ENCODE measurements around the gene NTSR1. TPM values are rescaled to one million over a fixed set of nuclear protein-coding genes. Genes with fewer than 3 reads are reported as not detected.

Gene NTSR1
- total RNA-seq, 1 donor from 2014 or later = 0.24 TPM

- Mint-ChIP-seq H3K27me3 (peaks cover 18% of the 10 kb centered on the region), H3K27ac (no peak overlapping the region), H3K9me3 (no peaks in the 10 kb centered on the region), H3K4me1 (ENCODE audit: unreplicated experiment) (no peaks in the 10 kb centered on the region), H3K36me3 (no peaks in the 10 kb centered on the region), H3K4me3 (no peak overlapping the region)
- DNase-seq (ENCODE audit: extremely low spot score, unreplicated experiment) = no peak
- TF ChIP-seq CTCF (conservative IDR thresholded peaks at IDR 0.05) = no peak
Measured at GRCh38 chr20:62749851-62750445, 41.3 kb downstream of the NTSR1 start.

- no peak for TF ChIP-seq CTCF (conservative IDR thresholded peaks at IDR 0.05)
- no peak overlapping the region for H3K27ac Mint-ChIP-seq
- H3K36me3 Mint-ChIP-seq = no peaks in the 10 kb centered on the region
- no peaks in the 10 kb centered on the region for H3K4me1 Mint-ChIP-seq (ENCODE audit: unreplicated experiment)
- no peak for DNase-seq (ENCODE audit: extremely low spot score, unreplicated experiment)
- no peak overlapping the region for H3K4me3 Mint-ChIP-seq
- H3K27me3 Mint-ChIP-seq = peaks cover 9% of the 10 kb centered on the region
- peaks cover under 1% of the 10 kb centered on the region for H3K9me3 Mint-ChIP-seq
Measured at GRCh38 chr20:62751551-62752150, 43.0 kb downstream of the NTSR1 start.

- Mint-ChIP-seq H3K4me3 (no peak overlapping the region), H3K9me3 (peaks cover 6% of the 10 kb centered on the region), H3K27ac (no peak overlapping the region), H3K36me3 (no peaks in the 10 kb centered on the region), H3K27me3 (peaks cover 15% of the 10 kb centered on the region), H3K4me1 (ENCODE audit: unreplicated experiment) (no peaks in the 10 kb centered on the region)
- DNase-seq (ENCODE audit: extremely low spot score, unreplicated experiment) = no peak
- TF ChIP-seq CTCF (conservative IDR thresholded peaks at IDR 0.05) = no peak
Measured at GRCh38 chr20:62752181-62752670, 43.6 kb downstream of the NTSR1 start.

GRCh38 chr20:62752671-62753501 lies 44.2 kb downstream of the NTSR1 start:
- Mint-ChIP-seq H3K4me3 (no peak overlapping the region), H3K27me3 (peaks cover 16% of the 10 kb centered on the region), H3K9me3 (peaks cover 8% of the 10 kb centered on the region), H3K27ac (no peak overlapping the region), H3K36me3 (no peaks in the 10 kb centered on the region), H3K4me1 (ENCODE audit: unreplicated experiment) (no peaks in the 10 kb centered on the region)
- no peak for DNase-seq (ENCODE audit: extremely low spot score, unreplicated experiment)
- TF ChIP-seq CTCF (conservative IDR thresholded peaks at IDR 0.05) = no peak

- Mint-ChIP-seq H3K27ac (no peak overlapping the region), H3K36me3 (no peaks in the 10 kb centered on the region), H3K27me3 (peaks cover 13% of the 10 kb centered on the region), H3K4me3 (no peak overlapping the region), H3K4me1 (ENCODE audit: unreplicated experiment) (no peaks in the 10 kb centered on the region), H3K9me3 (peaks cover 8% of the 10 kb centered on the region)
- no peak for DNase-seq (ENCODE audit: extremely low spot score, unreplicated experiment)
- TF ChIP-seq CTCF (conservative IDR thresholded peaks at IDR 0.05) = no peak
Measured at GRCh38 chr20:62753626-62754025, 45.0 kb downstream of the NTSR1 start.

Data from type B pancreatic cell (in vitro differentiated cells).